ENCODE data around the gene RAB17.

RAB17 gene

GRCh38 chr2:237565974-237566373 lies 24.6 kb downstream of the RAB17 start:
- H3K4me3 ChIP-seq (replicated peaks; ENCODE audit: low read depth, low read length): no peak overlapping the region
- no peak for TF ChIP-seq CTCF (IDR thresholded peaks at IDR 0.05; ENCODE audit: low read depth, low read length, missing control alignments)
- no peak for DNase-seq (ENCODE audit: extremely low read depth, low read depth)

DNA sequence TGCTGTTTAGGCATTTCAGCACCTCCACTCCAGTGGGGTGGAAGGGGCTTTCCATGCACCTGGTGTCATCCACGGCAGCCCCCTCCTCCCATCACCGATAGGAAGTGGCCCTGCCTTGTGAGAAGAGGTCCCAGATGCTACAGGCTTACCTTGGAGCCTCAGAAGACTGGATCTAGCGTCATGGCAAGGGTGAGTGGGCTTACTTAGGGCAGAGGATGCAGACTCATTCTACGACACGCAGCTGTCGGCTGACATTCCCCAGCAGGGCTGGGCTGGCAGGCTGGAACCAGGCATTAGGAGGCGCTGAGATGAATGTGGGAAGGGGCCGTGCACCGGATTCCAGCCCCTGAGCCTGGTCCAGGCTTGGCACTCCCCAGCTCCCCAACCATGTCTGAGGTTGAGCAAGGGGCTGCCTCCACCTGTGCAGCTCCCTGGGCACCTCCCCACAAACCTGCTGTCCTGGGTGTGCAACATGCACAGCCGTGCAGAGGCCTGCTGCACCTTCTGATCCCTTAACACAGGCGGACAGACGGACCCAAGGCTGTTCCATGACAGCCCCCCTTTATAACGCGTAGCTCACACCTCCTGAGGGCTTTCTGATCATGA lies 25.9 kb downstream of the RAB17 start:
- TF ChIP-seq CTCF (IDR thresholded peaks at IDR 0.05; ENCODE audit: low read depth, low read length, missing control alignments): no peak
- no peak for DNase-seq (ENCODE audit: extremely low read depth, low read depth)
- H3K4me3 ChIP-seq (replicated peaks; ENCODE audit: low read depth, low read length): no peak overlapping the region

- no peak for DNase-seq (ENCODE audit: extremely low read depth, low read depth)
- TF ChIP-seq CTCF (IDR thresholded peaks at IDR 0.05; ENCODE audit: low read depth, low read length, missing control alignments): no peak
- H3K4me3 ChIP-seq (replicated peaks; ENCODE audit: low read depth, low read length): no peak overlapping the region
Observed at GRCh38 chr2:237563816-237564215, 26.7 kb downstream of the RAB17 start.

- no peak for DNase-seq (ENCODE audit: extremely low read depth, low read depth)
- no peak for TF ChIP-seq CTCF (IDR thresholded peaks at IDR 0.05; ENCODE audit: low read depth, low read length, missing control alignments)
Observed at GRCh38 chr2:237561221-237561620, 29.3 kb downstream of the RAB17 start.

GRCh38 chr2:237558961-237559641 lies 31.4 kb downstream of the RAB17 start:
- TF ChIP-seq CTCF (IDR thresholded peaks at IDR 0.05; ENCODE audit: low read depth, low read length, missing control alignments): no peak
- peak; percentile 52 for DNase-seq (ENCODE audit: extremely low read depth, low read depth)
- H3K4me3 ChIP-seq (replicated peaks; ENCODE audit: low read depth, low read length): no peak overlapping the region

More at GRCh38 chr2:237561221-237561620, 29.3 kb downstream of the RAB17 start:
- H3K4me3 ChIP-seq (replicated peaks; ENCODE audit: low read depth, low read length): no peak overlapping the region

- no peak overlapping the region for H3K4me3 ChIP-seq (replicated peaks; ENCODE audit: low read depth, low read length)
- no peak for DNase-seq (ENCODE audit: extremely low read depth, low read depth)
- TF ChIP-seq CTCF (IDR thresholded peaks at IDR 0.05; ENCODE audit: low read depth, low read length, missing control alignments): no peak
Observed at GRCh38 chr2:237557633-237558015, 32.9 kb downstream of the RAB17 start.
